IPS-15b (cell line): ENCODE data around the gene KLHL30.

Source experiments
- H3K27me3 ChIP-seq: one replicate; pipeline ENCODE4 v1.6.1; 2013; ENCODE audit warnings: low read length; ENCODE audit not compliant: control insufficient read depth, insufficient read depth
- H3K36me3 ChIP-seq: one replicate; pipeline ENCODE4 v1.6.1; 2013; ENCODE audit warnings: low read length; ENCODE audit not compliant: control insufficient read depth, insufficient read depth
- H3K4me1 ChIP-seq: one replicate; pipeline ENCODE4 v1.6.1; 2013; ENCODE audit warnings: mild to moderate bottlenecking, low read length; ENCODE audit not compliant: control insufficient read depth, insufficient read depth
- H3K4me3 ChIP-seq: one replicate; pipeline ENCODE4 v1.5.1; 2013; ENCODE audit warnings: low read depth, low read length
- H3K9ac ChIP-seq: one replicate; pipeline ENCODE4 v1.6.1; 2013; ENCODE audit warnings: low read depth, mild to moderate bottlenecking, low read length
- H3K9me3 ChIP-seq: one replicate; pipeline ENCODE4 v1.6.1; 2013; ENCODE audit warnings: mild to moderate bottlenecking, low read length; ENCODE audit not compliant: control insufficient read depth, insufficient read depth

The KLHL30 gene

GRCh38 chr2:238151628-238152235 lies 13.3 kb downstream of the KLHL30 start:
- no peaks in the 10 kb centered on the region for H3K27me3 ChIP-seq
- H3K4me3 ChIP-seq = no peak overlapping the region
- H3K9ac ChIP-seq = no peak overlapping the region
- no peaks in the 10 kb centered on the region for H3K9me3 ChIP-seq
- peaks cover 2% of the 10 kb centered on the region for H3K4me1 ChIP-seq
- no peaks in the 10 kb centered on the region for H3K36me3 ChIP-seq

- peaks cover 2% of the 10 kb centered on the region for H3K4me1 ChIP-seq
- no peaks in the 10 kb centered on the region for H3K9me3 ChIP-seq
- no peaks in the 10 kb centered on the region for H3K36me3 ChIP-seq
- H3K9ac ChIP-seq = no peak overlapping the region
- H3K27me3 ChIP-seq = peaks cover 5% of the 10 kb centered on the region
- no peak overlapping the region for H3K4me3 ChIP-seq
Observed at GRCh38 chr2:238152771-238153688, 14.6 kb downstream of the KLHL30 start.

GRCh38 chr2:238154570-238154969 lies 16.1 kb downstream of the KLHL30 start:
- Histone ChIP-seq H3K9me3 (no peaks in the 10 kb centered on the region), H3K9ac (no peak overlapping the region), H3K4me1 (peaks cover 2% of the 10 kb centered on the region), H3K4me3 (no peak overlapping the region), H3K36me3 (no peaks in the 10 kb centered on the region), H3K27me3 (peaks cover 10% of the 10 kb centered on the region)

GRCh38 chr2:238155051-238155760 lies 16.7 kb downstream of the KLHL30 start:
- H3K27me3 ChIP-seq = peaks cover 15% of the 10 kb centered on the region
- H3K9me3 ChIP-seq = no peaks in the 10 kb centered on the region
- peaks cover 2% of the 10 kb centered on the region for H3K4me1 ChIP-seq
- no peaks in the 10 kb centered on the region for H3K36me3 ChIP-seq
- no peak overlapping the region for H3K4me3 ChIP-seq
- H3K9ac ChIP-seq = no peak overlapping the region

- Histone ChIP-seq H3K36me3 (no peaks in the 10 kb centered on the region), H3K9ac (no peak overlapping the region), H3K4me3 (no peak overlapping the region), H3K4me1 (peaks cover 2% of the 10 kb centered on the region), H3K27me3 (peaks cover 19% of the 10 kb centered on the region), H3K9me3 (no peaks in the 10 kb centered on the region)
Observed at GRCh38 chr2:238155761-238156694, 17.6 kb downstream of the KLHL30 start.

- H3K9me3 ChIP-seq = no peaks in the 10 kb centered on the region
- no peaks in the 10 kb centered on the region for H3K4me1 ChIP-seq
- peaks cover 22% of the 10 kb centered on the region for H3K27me3 ChIP-seq
- peak overlapping the region; percentile 56 for H3K4me3 ChIP-seq
- no peak overlapping the region for H3K9ac ChIP-seq
- H3K36me3 ChIP-seq = no peaks in the 10 kb centered on the region
Observed at GRCh38 chr2:238157506-238158017, 19.1 kb downstream of the KLHL30 start.

- H3K36me3 ChIP-seq = no peaks in the 10 kb centered on the region
- H3K4me1 ChIP-seq = no peaks in the 10 kb centered on the region
- no peaks in the 10 kb centered on the region for H3K9me3 ChIP-seq
- peak overlapping the region; percentile 56 for H3K4me3 ChIP-seq
- H3K27me3 ChIP-seq = peaks cover 27% of the 10 kb centered on the region
- H3K9ac ChIP-seq = no peak overlapping the region
Observed at GRCh38 chr2:238158018-238158508, 19.6 kb downstream of the KLHL30 start.

GRCh38 chr2:238158509-238159070 lies 20.1 kb downstream of the KLHL30 start, which contains the start of gene ERFE:
Gene ERFE, plus strand, starts transcription at chr2:238158970. Its CDS starts 38 bp downstream, at chr2:238159008.
- Histone ChIP-seq H3K27me3 (peaks cover 32% of the 10 kb centered on the region), H3K9ac (no peak within 1 kb of the TSS), H3K9me3 (no peaks in the 10 kb centered on the region), H3K36me3 (no peaks in the 10 kb centered on the region), H3K4me1 (no peaks in the 10 kb centered on the region), H3K4me3 (peak within 1 kb of the TSS; percentile 56)

- no peaks in the 10 kb centered on the region for H3K4me1 ChIP-seq
- peaks cover 35% of the 10 kb centered on the region for H3K27me3 ChIP-seq
- no peaks in the 10 kb centered on the region for H3K9me3 ChIP-seq
- H3K4me3 ChIP-seq = peak overlapping the region; percentile 43
- H3K36me3 ChIP-seq = no peaks in the 10 kb centered on the region
- no peak overlapping the region for H3K9ac ChIP-seq
Observed at GRCh38 chr2:238159071-238159539, 20.6 kb downstream of the KLHL30 start.

GRCh38 chr2:238159661-238160205 lies 21.3 kb downstream of the KLHL30 start:
- no peaks in the 10 kb centered on the region for H3K36me3 ChIP-seq
- H3K4me3 ChIP-seq = peak overlapping the region; percentile 43
- no peak overlapping the region for H3K9ac ChIP-seq
- H3K4me1 ChIP-seq = no peaks in the 10 kb centered on the region
- no peaks in the 10 kb centered on the region for H3K9me3 ChIP-seq
- H3K27me3 ChIP-seq = peaks cover 38% of the 10 kb centered on the region
